SK-N-SH (cell line): ENCODE data around the gene LRRC3B. TPM values are rescaled to one million over a fixed set of nuclear protein-coding genes. Genes with fewer than 3 reads are reported as not detected.

Source experiments
- CTCF ChIA-PET: fragments of 300-600, 350-600 bp; formaldehyde crosslinking; extraction: SDS; loops from one replicate; lab custom pipeline; 2021; lab: Yijun Ruan, JAX
- POLR2A ChIA-PET: fragments of 350-600 bp; sonication (Branson Sonifier 250); formaldehyde crosslinking; extraction: SDS; loops from one replicate; lab custom pipeline; 2020; ENCODE audit warnings: antibody characterized with exemption, inconsistent platforms; lab: Yijun Ruan, JAX
- DNase-seq: peaks from one replicate; pipeline ENCODE4 v3.0.0; 2012
- H2AFZ ChIP-seq: fragments of 200-600 bp; sonication (generic); 2 replicates; pipeline ENCODE4 v1.8.1; 2016; ENCODE audit warnings: antibody characterized with exemption, mild to moderate bottlenecking, low read depth
- H3F3A ChIP-seq: fragments of 200-600 bp; sonication (generic); replicated peaks from 2 replicates; pipeline ENCODE3; 2016; ENCODE audit warnings: antibody characterized with exemption, mild to moderate bottlenecking; ENCODE audit not compliant: insufficient read depth
- H3K27ac ChIP-seq, 2 experiments: fragments of 200-500 bp in 1 of 2; fragments of 200-600 bp in 1 of 2; sonication (Bioruptor generic) in 1 of 2; sonication (generic), shearing (Covaris generic) in 1 of 2; 2 replicates each; pipeline versions ENCODE4 v1.5.1 to v1.6.1; 2014 to 2016; ENCODE audit warnings: low read depth in 2 of 2, inconsistent platforms in 1 of 2, low read length in 1 of 2, mild to moderate bottlenecking in 1 of 2, mixed read lengths in 1 of 2
- H3K27me3 ChIP-seq: fragments of 200-600 bp; sonication (generic), shearing (Covaris generic); 2 replicates; pipeline ENCODE4 v1.6.1; 2016; ENCODE audit warnings: mixed run types; ENCODE audit not compliant: insufficient read depth
- H3K36me3 ChIP-seq, 2 experiments: fragments of 200-500 bp in 1 of 2; fragments of 200-600 bp in 1 of 2; sonication (Bioruptor generic) in 1 of 2; sonication (generic) in 1 of 2; replicated peaks in 1 of 2; 2 replicates each; pipeline versions ENCODE3 to v1.5.1; 2014 to 2016; ENCODE audit warnings: low read length in 1 of 2, mild to moderate bottlenecking in 1 of 2; ENCODE audit not compliant: insufficient read depth in 2 of 2, control insufficient read depth in 1 of 2
- H3K4me1 ChIP-seq, 2 experiments: fragments of 200-500 bp in 1 of 2; fragments of 200-600 bp in 1 of 2; sonication (Bioruptor generic) in 1 of 2; sonication (generic), shearing (Covaris generic) in 1 of 2; 2 replicates each; pipeline versions ENCODE4 v1.5.1 to v1.6.1; 2014 to 2016; ENCODE audit warnings: low read depth in 1 of 2, low read length in 1 of 2, mixed run types in 1 of 2; ENCODE audit not compliant: insufficient read depth in 2 of 2, control insufficient read depth in 1 of 2
- H3K4me2 ChIP-seq: fragments of 200-600 bp; sonication (generic), shearing (Covaris generic); 2 replicates; pipeline ENCODE4 v1.6.1; 2017; ENCODE audit warnings: mixed run types
- H3K4me3 ChIP-seq, 2 experiments: fragments of 200-500 bp in 1 of 2; fragments of 200-600 bp in 1 of 2; sonication (Bioruptor generic) in 1 of 2; sonication (generic), shearing (Covaris generic) in 1 of 2; 2 replicates each; pipeline versions ENCODE4 v1.5.1 to v1.8.1; 2014 to 2016; ENCODE audit warnings: low read depth in 2 of 2, inconsistent platforms in 1 of 2, low read length in 1 of 2, mild to moderate bottlenecking in 1 of 2, mixed read lengths in 1 of 2, moderate library complexity in 1 of 2
- H3K79me2 ChIP-seq: fragments of 200-600 bp; sonication (generic); 2 replicates; pipeline ENCODE4 v1.8.1; 2017; ENCODE audit warnings: mild to moderate bottlenecking; ENCODE audit not compliant: insufficient read depth
- H3K9ac ChIP-seq: fragments of 200-600 bp; sonication (generic); 2 replicates; pipeline ENCODE4 v1.6.1; 2017; ENCODE audit warnings: mixed run types
- H3K9me2 ChIP-seq: fragments of 200-600 bp; sonication (generic); 2 replicates; pipeline ENCODE4 v1.6.1; 2017; ENCODE audit warnings: mixed run types
- H3K9me3 ChIP-seq: fragments of 200-600 bp; sonication (generic); 2 replicates; pipeline ENCODE4 v1.6.1; 2017; ENCODE audit warnings: mixed run types, mild to moderate bottlenecking, moderate library complexity
- H4K20me1 ChIP-seq: fragments of 200-600 bp; sonication (generic); 2 replicates; pipeline ENCODE4 v1.6.1; 2017; ENCODE audit warnings: mild to moderate bottlenecking, mixed run types; ENCODE audit not compliant: insufficient read depth
- CHD2 ChIP-seq: fragments of 150-350 bp; IDR thresholded peaks from 2 replicates; pipeline ENCODE4 v1.6.1; 2018; ENCODE audit warnings: low read length; ENCODE audit not compliant: partially characterized antibody
- CTCF ChIP-seq: fragments of 200-600 bp; sonication (generic); IDR thresholded peaks from 2 replicates; pipeline ENCODE4 v1.6.1; 2017; ENCODE audit warnings: antibody characterized with exemption, mild to moderate bottlenecking, moderate library complexity
- ELF1 ChIP-seq: IDR thresholded peaks from 2 replicates; pipeline ENCODE4 v1.4.0; 2012
- EZH2phosphoT487 ChIP-seq: fragments of 200-600 bp; sonication (generic); IDR thresholded peaks from 2 replicates; pipeline ENCODE4 v1.6.1; 2017; ENCODE audit warnings: low read depth, mixed run types, mild to moderate bottlenecking, antibody characterized with exemption, moderate library complexity, borderline replicate concordance
- FOXJ3 ChIP-seq: sonication (generic); formaldehyde crosslinking; IDR thresholded peaks from 2 replicates; pipeline ENCODE4 v1.5.1; 2020; ENCODE audit warnings: mild to moderate bottlenecking, missing genetic modification reagents
- GABPA ChIP-seq: IDR thresholded peaks from 2 replicates; pipeline ENCODE4 v1.4.0; 2012; ENCODE audit warnings: low read depth, mild to moderate bottlenecking
- GATA2 ChIP-seq: sonication (generic); formaldehyde crosslinking; IDR thresholded peaks from 2 replicates; pipeline ENCODE4 v1.5.0; 2020; ENCODE audit warnings: mild to moderate bottlenecking, missing genetic modification reagents
- JUND ChIP-seq: IDR thresholded peaks from 2 replicates; pipeline ENCODE4 v1.4.0; 2012
- MAX ChIP-seq: IDR thresholded peaks from 2 replicates; pipeline ENCODE4 v1.4.0; 2012; ENCODE audit warnings: low read depth
- POLR2AphosphoS5 ChIP-seq: IDR thresholded peaks from 2 replicates; pipeline ENCODE4 v1.6.1; 2012; ENCODE audit warnings: low read depth, low read length
- RAD21 ChIP-seq: IDR thresholded peaks from 2 replicates; pipeline ENCODE4 v1.6.1; 2012; ENCODE audit warnings: mild to moderate bottlenecking, low read length
- RCOR1 ChIP-seq: fragments of 150-350 bp; IDR thresholded peaks from 2 replicates; pipeline ENCODE4 v1.6.1; 2017; ENCODE audit warnings: antibody characterized with exemption, low read length
- SIN3A ChIP-seq: IDR thresholded peaks from 2 replicates; pipeline ENCODE4 v1.6.1; 2012; ENCODE audit warnings: low read depth, mild to moderate bottlenecking, low read length, moderate library complexity, borderline replicate concordance
- TAF1 ChIP-seq: IDR thresholded peaks from 2 replicates; pipeline ENCODE4 v1.6.1; 2012; ENCODE audit warnings: low read depth, mild to moderate bottlenecking, low read length, moderate library complexity, borderline replicate concordance
- TCF12 ChIP-seq: IDR thresholded peaks from 2 replicates; pipeline ENCODE4 v1.4.0; 2012
- USF1 ChIP-seq: IDR thresholded peaks from 2 replicates; pipeline ENCODE4 v1.4.0; 2012; ENCODE audit warnings: low read depth, borderline replicate concordance
- YY1 ChIP-seq: IDR thresholded peaks from 2 replicates; pipeline ENCODE4 v1.4.0; 2012; ENCODE audit warnings: low read depth, mild to moderate bottlenecking
- WGBS: methylation state at CpG from one replicate; pipeline ENCODE4 v1.1.6; 2017; ENCODE audit warnings: low lambda C conversion rate; 5-methylcytosine and 5-hydroxymethylcytosine counted together
- polyA plus RNA-seq, 3 experiments: library from polyadenylated mRNA; depleted of rRNA; stranded (reverse); fragments of >200 nt; gene quantifications; 2 replicates each; pipeline ENCODE4 v1.2.3, GENCODE V29; 2012
- TF ChIP-seq, protein P1 (sequence below): IDR thresholded peaks from 2 replicates; pipeline ENCODE4 v1.4.0; 2012; ENCODE audit warnings: low read depth, borderline replicate concordance

LRRC3B gene
- polyA plus RNA-seq, 1 of the 3 experiments (the other 2 are of a cell fraction) = not detected

DNA sequence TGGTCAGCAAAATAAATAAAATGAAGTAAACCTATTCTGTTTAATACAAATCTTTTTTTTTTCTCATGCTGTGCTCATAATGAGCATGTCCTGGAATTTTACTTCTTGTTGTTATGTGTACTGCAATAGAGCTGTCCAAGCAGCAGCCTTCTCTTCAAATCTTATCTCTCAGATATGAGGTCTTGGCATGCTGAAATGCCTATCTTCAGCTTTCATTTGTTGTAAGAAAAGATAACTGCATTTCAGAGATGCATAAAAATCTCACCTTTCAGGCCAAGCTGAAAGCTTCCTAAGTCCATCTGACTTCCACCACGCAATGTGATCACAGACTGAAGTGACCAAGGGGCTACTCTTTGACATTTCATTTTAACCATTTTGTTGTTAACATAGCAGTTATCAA lies 43.5 kb upstream of the LRRC3B start:
- WGBS = 14% methylated on average over 1 of the region's 1 CpG
- no peak overlapping the region for H3K4me3 ChIP-seq
- no peaks in the 10 kb centered on the region for H3K36me3 ChIP-seq
- no peaks in the 10 kb centered on the region for H3F3A ChIP-seq
- no peaks in the 10 kb centered on the region for H3K9me3 ChIP-seq
- no peak overlapping the region for H2AFZ ChIP-seq
- H3K27me3 ChIP-seq = no peaks in the 10 kb centered on the region
- H3K4me1 ChIP-seq = no peaks in the 10 kb centered on the region
- no peaks in the 10 kb centered on the region for H4K20me1 ChIP-seq
- ChIA-PET CTCF (interaction anchor here (0.8 to 1.4 kb wide), 2 partner anchors 10 to 14 kb away, joined by 3 read pairs; no protein-coding TSS in a partner anchor), POLR2A (no interaction called here)
- DNase-seq = no peak
- no peak overlapping the region for H3K4me2 ChIP-seq
- TF ChIP-seq ELF1 = no peak
- TF ChIP-seq JUND = no peak
- TF ChIP-seq EZH2phosphoT487 = no peak
- no peak for TF ChIP-seq GABPA
- TF ChIP-seq POLR2AphosphoS5 = no peak
- no peak for TF ChIP-seq YY1
- no peak for TF ChIP-seq CTCF
- TF ChIP-seq TAF1 = no peak
- TF ChIP-seq SIN3A = no peak
- no peak for TF ChIP-seq FOXJ3 (CRISPR knock-in tag)
- TF ChIP-seq, protein P1, sequence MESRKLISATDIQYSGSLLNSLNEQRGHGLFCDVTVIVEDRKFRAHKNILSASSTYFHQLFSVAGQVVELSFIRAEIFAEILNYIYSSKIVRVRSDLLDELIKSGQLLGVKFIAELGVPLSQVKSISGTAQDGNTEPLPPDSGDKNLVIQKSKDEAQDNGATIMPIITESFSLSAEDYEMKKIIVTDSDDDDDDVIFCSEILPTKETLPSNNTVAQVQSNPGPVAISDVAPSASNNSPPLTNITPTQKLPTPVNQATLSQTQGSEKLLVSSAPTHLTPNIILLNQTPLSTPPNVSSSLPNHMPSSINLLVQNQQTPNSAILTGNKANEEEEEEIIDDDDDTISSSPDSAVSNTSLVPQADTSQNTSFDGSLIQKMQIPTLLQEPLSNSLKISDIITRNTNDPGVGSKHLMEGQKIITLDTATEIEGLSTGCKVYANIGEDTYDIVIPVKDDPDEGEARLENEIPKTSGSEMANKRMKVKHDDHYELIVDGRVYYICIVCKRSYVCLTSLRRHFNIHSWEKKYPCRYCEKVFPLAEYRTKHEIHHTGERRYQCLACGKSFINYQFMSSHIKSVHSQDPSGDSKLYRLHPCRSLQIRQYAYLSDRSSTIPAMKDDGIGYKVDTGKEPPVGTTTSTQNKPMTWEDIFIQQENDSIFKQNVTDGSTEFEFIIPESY = no peak
- no peak for TF ChIP-seq GATA2
- no peak for TF ChIP-seq CHD2
- TF ChIP-seq MAX = no peak
- TF ChIP-seq TCF12 = no peak
- TF ChIP-seq RCOR1 = no peak
- TF ChIP-seq USF1 = no peak
- no peak for TF ChIP-seq RAD21
- no peaks in the 10 kb centered on the region for H3K79me2 ChIP-seq
- no peak overlapping the region for H3K9ac ChIP-seq
- no peak overlapping the region for H3K27ac ChIP-seq
- no peaks in the 10 kb centered on the region for H3K9me2 ChIP-seq
